CD14-positive monocyte (primary cell): ENCODE measurements around the gene SBK2. TPM values are rescaled to one million over a fixed set of nuclear protein-coding genes. Genes with fewer than 3 reads are reported as not detected.

Experiments used
- DNase-seq, 3 donors: peaks; one replicate each; pipeline ENCODE4 v3.0.0-alpha.2; 2011 to 2022
- H2AFZ ChIP-seq: 2 replicates; pipeline ENCODE4 v1.6.0; 2012; ENCODE audit warnings: mild to moderate bottlenecking, low read depth, low read length, inconsistent platforms; ENCODE audit not compliant: insufficient read depth, poor library complexity, severe bottlenecking
- H3K27ac ChIP-seq, 2 donors: 1 replicate in 1 of 2; 2 replicates in 1 of 2; pipeline ENCODE4 v1.5.1; 2012 to 2013; ENCODE audit warnings: low read length in 2 of 2, control low read depth in 1 of 2, inconsistent platforms in 1 of 2, low read depth in 1 of 2, mild to moderate bottlenecking in 1 of 2
- H3K27me3 ChIP-seq, 2 donors: one replicate each; pipeline versions ENCODE4 v1.6.0 to v1.6.1; 2011 to 2013; ENCODE audit warnings: low read length in 2 of 2; ENCODE audit not compliant: control insufficient read depth in 2 of 2, insufficient read depth in 2 of 2
- H3K36me3 ChIP-seq, 2 donors: replicated peaks in 1 of 2; 1 replicate in 1 of 2; 2 replicates in 1 of 2; pipeline versions ENCODE4 v1.5.1 to v1.6.1; 2012 to 2013; ENCODE audit warnings: low read length in 2 of 2, control low read depth in 1 of 2, inconsistent platforms in 1 of 2, mild to moderate bottlenecking in 1 of 2; ENCODE audit not compliant: insufficient read depth in 2 of 2, control insufficient read depth in 1 of 2
- H3K4me1 ChIP-seq, 2 donors: 1 replicate in 1 of 2; 2 replicates in 1 of 2; pipeline versions ENCODE4 v1.5.1 to v1.6.1; 2012 to 2013; ENCODE audit warnings: low read length in 2 of 2, control low read depth in 1 of 2, inconsistent platforms in 1 of 2, mild to moderate bottlenecking in 1 of 2, moderate library complexity in 1 of 2; ENCODE audit not compliant: insufficient read depth in 2 of 2, control insufficient read depth in 1 of 2
- H3K4me2 ChIP-seq: replicated peaks from 2 replicates; pipeline ENCODE3; 2012; ENCODE audit warnings: low read length, moderate library complexity, mild to moderate bottlenecking; ENCODE audit not compliant: poor library complexity, severe bottlenecking; ENCODE audit errors: extremely low read depth
- H3K4me3 ChIP-seq, 3 experiments: fragments of 200-600 bp in 1 of 3; sonication (generic) in 1 of 3; replicated peaks in 1 of 3; 1 replicate in 2 of 3; 2 replicates in 1 of 3; pipeline ENCODE4 v1.5.1; 2011 to 2013; ENCODE audit warnings: low read length in 3 of 3, mild to moderate bottlenecking in 3 of 3, control low read depth in 2 of 3, low read depth in 2 of 3, inconsistent platforms in 1 of 3, moderate library complexity in 1 of 3
- H3K79me2 ChIP-seq: 2 replicates; pipeline ENCODE4 v1.6.0; 2012; ENCODE audit warnings: mild to moderate bottlenecking, control low read depth, inconsistent platforms, low read length, moderate library complexity; ENCODE audit not compliant: insufficient read depth
- H3K9ac ChIP-seq: 2 replicates; pipeline ENCODE4 v1.6.0; 2017; ENCODE audit warnings: low read length, mild to moderate bottlenecking; ENCODE audit not compliant: insufficient read depth, poor library complexity, severe bottlenecking
- H3K9me3 ChIP-seq, 2 donors: replicated peaks in 1 of 2; 1 replicate in 1 of 2; 2 replicates in 1 of 2; pipeline versions ENCODE4 v1.5.1 to v1.6.1; 2012 to 2013; ENCODE audit warnings: low read length in 2 of 2, control low read depth in 1 of 2; ENCODE audit not compliant: control insufficient read depth in 1 of 2, insufficient read depth in 1 of 2
- H4K20me1 ChIP-seq: 2 replicates; pipeline ENCODE4 v1.6.0; 2012; ENCODE audit warnings: mild to moderate bottlenecking, low read length, control low read depth, moderate library complexity; ENCODE audit not compliant: insufficient read depth
- H3K27ac Mint-ChIP-seq, 7 donors: one replicate each; pipeline ENCODE4 v1.8.0; 2020; ENCODE audit warnings: mild to moderate bottlenecking in 7 of 7, mixed read lengths in 7 of 7, moderate library complexity in 6 of 7, inconsistent platforms in 2 of 7
- H3K27me3 Mint-ChIP-seq, 3 donors: one replicate each; pipeline ENCODE4 v1.8.0; 2021 to 2022; ENCODE audit warnings: low read depth in 3 of 3, mild to moderate bottlenecking in 3 of 3, mixed read lengths in 3 of 3, moderate library complexity in 3 of 3, inconsistent platforms in 1 of 3
- H3K36me3 Mint-ChIP-seq, 2 donors: one replicate each; pipeline ENCODE4 v1.8.0; 2020; ENCODE audit warnings: mixed read lengths in 2 of 2, inconsistent platforms in 1 of 2, mild to moderate bottlenecking in 1 of 2
- H3K4me1 Mint-ChIP-seq: one replicate; pipeline ENCODE4 v1.8.0; 2020; ENCODE audit warnings: mild to moderate bottlenecking, mixed read lengths
- H3K4me3 Mint-ChIP-seq, 2 donors: one replicate each; pipeline ENCODE4 v1.8.0; 2020; ENCODE audit warnings: mild to moderate bottlenecking in 2 of 2, mixed read lengths in 2 of 2, moderate library complexity in 1 of 2
- H3K9me3 Mint-ChIP-seq, 7 donors: one replicate each; pipeline ENCODE4 v1.8.0; 2020 to 2022; ENCODE audit warnings: mixed read lengths in 7 of 7, mild to moderate bottlenecking in 6 of 7, moderate library complexity in 6 of 7, inconsistent platforms in 2 of 7
- WGBS: methylation state at CpG from one replicate; pipeline ENCODE4 v1.1.5; 2013; ENCODE audit warnings: missing lambda C conversion rate; ENCODE audit not compliant: insufficient coverage; 5-methylcytosine and 5-hydroxymethylcytosine counted together
- intact Hi-C, 2 donors: fragments of 100-400 bp; cut with micrococcal nuclease; formaldehyde crosslinking; loops; one replicate each; pipeline versions ENCODE4 v1.15.0 to v1.15.1; 2023
- polyA plus RNA-seq, 3 donors: library from polyadenylated mRNA; depleted of rRNA in 1 of 3; unstranded in 2 of 3; stranded (reverse) in 1 of 3; fragments of 300-500 nt in 2 of 3; fragments of >200 nt in 1 of 3; fragmentation: Illumina TruSeq in 2 of 3; gene quantifications; 1 replicate in 2 of 3; 2 replicates in 1 of 3; pipeline ENCODE4 v1.2.3, GENCODE V29; 2012 to 2021
- TF ChIP-seq, protein P1 (sequence below): fragments of 200-600 bp; IDR thresholded peaks from one replicate; pipeline ENCODE4 v1.8.0; 2022; ENCODE audit warnings: antibody characterized with exemption, mild to moderate bottlenecking

The SBK2 gene
- polyA plus RNA-seq, 3 donors = not detected

- no peak overlapping the region for H3K27ac ChIP-seq
- no peak overlapping the region for H3K4me3 Mint-ChIP-seq
Measured at GRCh38 chr19:55504981-55505380, 32.0 kb downstream of the SBK2 start.

GRCh38 chr19:55504252-55504603 is 32.7 kb downstream of the SBK2 start:
- Mint-ChIP-seq H3K27me3 (peaks cover 5 to 14% (median 11%) of the 10 kb centered on the region in 3 donors), H3K4me3 (peak overlapping the region in 1 of 2 donors; percentile 90), H3K9me3 (peaks cover 0 to 16% (median 9%) of the 10 kb centered on the region in 7 donors), H3K4me1 (peaks cover 9% of the 10 kb centered on the region), H3K36me3 (peaks cover 0 to 2% of the 10 kb centered on the region in 2 donors), H3K27ac (peak overlapping the region in 2 of 7 donors; percentile 47 to 68)
- Histone ChIP-seq H3K4me1 (peaks cover 5 to 11% of the 10 kb centered on the region in 2 donors), H3K36me3 (no peaks in the 10 kb centered on the region), H3K79me2 (no peaks in the 10 kb centered on the region), H3K4me2 (peak overlapping the region; percentile 84), H3K9ac (no peak overlapping the region), H4K20me1 (no peaks in the 10 kb centered on the region), H3K4me3 (peak overlapping the region in 2 of 3 experiments; percentile 51 to 77), H3K27me3 (peaks cover 0 to 3% of the 10 kb centered on the region in 2 donors), H2AFZ (peak overlapping the region; percentile 88), H3K27ac (no peak overlapping the region), H3K9me3 (no peaks in the 10 kb centered on the region)
- TF ChIP-seq, protein P1, sequence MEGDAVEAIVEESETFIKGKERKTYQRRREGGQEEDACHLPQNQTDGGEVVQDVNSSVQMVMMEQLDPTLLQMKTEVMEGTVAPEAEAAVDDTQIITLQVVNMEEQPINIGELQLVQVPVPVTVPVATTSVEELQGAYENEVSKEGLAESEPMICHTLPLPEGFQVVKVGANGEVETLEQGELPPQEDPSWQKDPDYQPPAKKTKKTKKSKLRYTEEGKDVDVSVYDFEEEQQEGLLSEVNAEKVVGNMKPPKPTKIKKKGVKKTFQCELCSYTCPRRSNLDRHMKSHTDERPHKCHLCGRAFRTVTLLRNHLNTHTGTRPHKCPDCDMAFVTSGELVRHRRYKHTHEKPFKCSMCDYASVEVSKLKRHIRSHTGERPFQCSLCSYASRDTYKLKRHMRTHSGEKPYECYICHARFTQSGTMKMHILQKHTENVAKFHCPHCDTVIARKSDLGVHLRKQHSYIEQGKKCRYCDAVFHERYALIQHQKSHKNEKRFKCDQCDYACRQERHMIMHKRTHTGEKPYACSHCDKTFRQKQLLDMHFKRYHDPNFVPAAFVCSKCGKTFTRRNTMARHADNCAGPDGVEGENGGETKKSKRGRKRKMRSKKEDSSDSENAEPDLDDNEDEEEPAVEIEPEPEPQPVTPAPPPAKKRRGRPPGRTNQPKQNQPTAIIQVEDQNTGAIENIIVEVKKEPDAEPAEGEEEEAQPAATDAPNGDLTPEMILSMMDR = peak; percentile 76
- 16% methylated on average over 6 of the region's 13 CpGs for WGBS
- no peak for DNase-seq
- intact Hi-C loops = loop anchor here (5.0 kb wide), 2 partner anchors 37 to 362 kb away; no protein-coding TSS in a partner anchor

More at GRCh38 chr19:55504981-55505380, 32.0 kb downstream of the SBK2 start:
- no peaks in the 10 kb centered on the region for H3K36me3 ChIP-seq
- H3K4me3 ChIP-seq = no peak overlapping the region
- H3K4me2 ChIP-seq = no peak overlapping the region
- Mint-ChIP-seq H3K27me3 (peaks cover 3 to 16% (median 11%) of the 10 kb centered on the region in 3 donors), H3K9me3 (peaks cover 0 to 16% (median 9%) of the 10 kb centered on the region in 7 donors), H3K4me1 (peaks cover 9% of the 10 kb centered on the region), H3K36me3 (peaks cover 0 to 2% of the 10 kb centered on the region in 2 donors), H3K27ac (no peak overlapping the region)
- TF ChIP-seq, protein P1 = no peak
- H3K9me3 ChIP-seq = no peaks in the 10 kb centered on the region
- DNase-seq = no peak
- H2AFZ ChIP-seq = no peak overlapping the region
- no peak overlapping the region for H3K9ac ChIP-seq
- 86% methylated on average over 6 of the region's 11 CpGs for WGBS
- H4K20me1 ChIP-seq = no peaks in the 10 kb centered on the region
- no peaks in the 10 kb centered on the region for H3K79me2 ChIP-seq
- peaks cover 5 to 11% of the 10 kb centered on the region in 2 donors for H3K4me1 ChIP-seq
- H3K27me3 ChIP-seq = peaks cover 0 to 3% of the 10 kb centered on the region in 2 donors
- intact Hi-C loops = loop anchor here (5.0 kb wide), 2 partner anchors 38 to 363 kb away; no protein-coding TSS in a partner anchor
